HG03439 (cell line): ENCODE measurements around the gene TRIM16.
A peak's percentile ranks its signal among the peaks of the same experiment; 100 is the strongest.
"Not testable (repeated sequence)": the region's sequence is repeated elsewhere in the genome, so short reads cannot be mapped to it uniquely, and the experiment has no call there.

Source experiments
- ATAC-seq: cut with Tn5 transposase; IDR thresholded peaks from one replicate; pipeline ENCODE4 v1.9.1; 2021; ENCODE audit warnings: mild to moderate bottlenecking, moderate library complexity; ENCODE audit not compliant: unreplicated experiment

TRIM16 gene

GRCh38 chr17:15683824-15684478 is at the start of gene TRIM16:
Gene TRIM16, minus strand, starts transcription at chr17:15684311. Its CDS starts 32,702 bp downstream, at chr17:15651609.
- ATAC-seq = peak; percentile 81

- ATAC-seq = not testable (repeated sequence)
These were observed 49.2 kb upstream of the TRIM16 start for GRCh38 chr17:15733174-15733789.

GRCh38 chr17:15731900-15732299 is 47.8 kb upstream of the TRIM16 start, which contains the start of gene TBC1D26:
Gene TBC1D26, plus strand, starts transcription at chr17:15732283. Its CDS starts 3,066 bp downstream, at chr17:15735349.
- ATAC-seq = not testable (repeated sequence)

GRCh38 chr17:15730535-15730934 is 46.4 kb upstream of the TRIM16 start:
- ATAC-seq = not testable (repeated sequence)

- not testable (repeated sequence) for ATAC-seq
These were observed 32.8 kb upstream of the TRIM16 start for GRCh38 chr17:15716601-15717563.

- ATAC-seq = not testable (repeated sequence)
These were observed 24.8 kb upstream of the TRIM16 start for GRCh38 chr17:15708879-15709278.

GRCh38 chr17:15704813-15705212 is 20.7 kb upstream of the TRIM16 start:
- ATAC-seq = not testable (repeated sequence)

GRCh38 chr17:15704239-15704638 is 20.1 kb upstream of the TRIM16 start:
- not testable (repeated sequence) for ATAC-seq

GRCh38 chr17:15699937-15700336 is 15.8 kb upstream of the TRIM16 start:
- not testable (repeated sequence) for ATAC-seq

- ATAC-seq = peak; percentile 98
These were observed 15.4 kb upstream of the TRIM16 start, which contains the start of gene ZNF286A for GRCh38 chr17:15699413-15699924. Gene ZNF286A, plus strand, starts transcription at chr17:15699752. Its CDS starts 578 bp downstream, at chr17:15700330.

- not testable (repeated sequence) for ATAC-seq
These were observed 14.9 kb upstream of the TRIM16 start for GRCh38 chr17:15698967-15699366.

GRCh38 chr17:15687494-15687893 is 3.4 kb upstream of the TRIM16 start:
- ATAC-seq = not testable (repeated sequence)

- not testable (repeated sequence) for ATAC-seq
These were observed 976 bp downstream of the TRIM16 start for GRCh38 chr17:15683135-15683534.

- ATAC-seq = not testable (repeated sequence)
These were observed 8.1 kb downstream of the TRIM16 start for GRCh38 chr17:15675991-15676390.

- ATAC-seq = not testable (repeated sequence)
These were observed 9.5 kb downstream of the TRIM16 start for GRCh38 chr17:15674640-15675039.

- not testable (repeated sequence) for ATAC-seq
These were observed 14.6 kb downstream of the TRIM16 start for GRCh38 chr17:15669526-15669925.

GRCh38 chr17:15663691-15664090 is 20.4 kb downstream of the TRIM16 start:
- no peak for ATAC-seq

- ATAC-seq = no peak
These were observed 20.9 kb downstream of the TRIM16 start for GRCh38 chr17:15663176-15663575.

- no peak for ATAC-seq
These were observed 21.4 kb downstream of the TRIM16 start for GRCh38 chr17:15662681-15663080.

- no peak for ATAC-seq
These were observed 24.0 kb downstream of the TRIM16 start for GRCh38 chr17:15660077-15660476.

- ATAC-seq = no peak
These were observed 24.4 kb downstream of the TRIM16 start for GRCh38 chr17:15659663-15660062.
